Ecto neural progenitor cell (in vitro differentiated cells): ENCODE results near the gene MRPL18.
"Not testable (repeated sequence)": the region's sequence is repeated elsewhere in the genome, so short reads cannot be mapped to it uniquely, and the experiment has no call there.

ENCODE experiments used
- DNase-seq: peaks from one replicate; pipeline ENCODE4 v3.0.0-alpha.2; 2018; ENCODE audit warnings: low spot score

The MRPL18 gene

GRCh38 chr6:159817951-159818739 is 27.9 kb downstream of the MRPL18 start:
- DNase-seq, result no peak

GRCh38 chr6:159819098-159819497 is 28.8 kb downstream of the MRPL18 start:
- DNase-seq, result no peak

- no peak for DNase-seq
These were observed 29.8 kb downstream of the MRPL18 start for GRCh38 chr6:159819932-159820640.

GRCh38 chr6:159821122-159821521 is 30.9 kb downstream of the MRPL18 start:
- no peak for DNase-seq

- DNase-seq, result no peak
These were observed 31.5 kb downstream of the MRPL18 start for GRCh38 chr6:159821726-159822125.

- DNase-seq, result no peak
These were observed 33.7 kb downstream of the MRPL18 start for GRCh38 chr6:159823953-159824352.

- DNase-seq, result not testable (repeated sequence)
These were observed 34.4 kb downstream of the MRPL18 start for GRCh38 chr6:159824690-159825089.

- DNase-seq, result no peak
These were observed 35.7 kb downstream of the MRPL18 start for GRCh38 chr6:159826004-159826403.

GRCh38 chr6:159826968-159827647 is 36.8 kb downstream of the MRPL18 start:
- DNase-seq, result no peak

GRCh38 chr6:159828074-159828473 is 37.8 kb downstream of the MRPL18 start:
- no peak for DNase-seq

- no peak for DNase-seq
These were observed 39.3 kb downstream of the MRPL18 start for GRCh38 chr6:159829526-159829925.

- DNase-seq, result no peak
These were observed 40.5 kb downstream of the MRPL18 start for GRCh38 chr6:159830501-159831372.

- DNase-seq, result no peak
These were observed 41.1 kb downstream of the MRPL18 start for GRCh38 chr6:159831373-159831679.

GRCh38 chr6:159832946-159833345 is 42.7 kb downstream of the MRPL18 start:
- no peak for DNase-seq

- no peak for DNase-seq
These were observed 43.3 kb downstream of the MRPL18 start for GRCh38 chr6:159833556-159833955.

- DNase-seq, result no peak
These were observed 43.8 kb downstream of the MRPL18 start for GRCh38 chr6:159833997-159834603.

- DNase-seq, result no peak
These were observed 46.6 kb downstream of the MRPL18 start for GRCh38 chr6:159836718-159837490.

- no peak for DNase-seq
These were observed 47.2 kb downstream of the MRPL18 start for GRCh38 chr6:159837511-159837910.

- no peak for DNase-seq
These were observed 47.9 kb downstream of the MRPL18 start for GRCh38 chr6:159838020-159838744.

- no peak for DNase-seq
These were observed 51.8 kb downstream of the MRPL18 start for GRCh38 chr6:159842035-159842434.
